ENCODE data around the gene CX3CL1.

The CX3CL1 gene

DNA sequence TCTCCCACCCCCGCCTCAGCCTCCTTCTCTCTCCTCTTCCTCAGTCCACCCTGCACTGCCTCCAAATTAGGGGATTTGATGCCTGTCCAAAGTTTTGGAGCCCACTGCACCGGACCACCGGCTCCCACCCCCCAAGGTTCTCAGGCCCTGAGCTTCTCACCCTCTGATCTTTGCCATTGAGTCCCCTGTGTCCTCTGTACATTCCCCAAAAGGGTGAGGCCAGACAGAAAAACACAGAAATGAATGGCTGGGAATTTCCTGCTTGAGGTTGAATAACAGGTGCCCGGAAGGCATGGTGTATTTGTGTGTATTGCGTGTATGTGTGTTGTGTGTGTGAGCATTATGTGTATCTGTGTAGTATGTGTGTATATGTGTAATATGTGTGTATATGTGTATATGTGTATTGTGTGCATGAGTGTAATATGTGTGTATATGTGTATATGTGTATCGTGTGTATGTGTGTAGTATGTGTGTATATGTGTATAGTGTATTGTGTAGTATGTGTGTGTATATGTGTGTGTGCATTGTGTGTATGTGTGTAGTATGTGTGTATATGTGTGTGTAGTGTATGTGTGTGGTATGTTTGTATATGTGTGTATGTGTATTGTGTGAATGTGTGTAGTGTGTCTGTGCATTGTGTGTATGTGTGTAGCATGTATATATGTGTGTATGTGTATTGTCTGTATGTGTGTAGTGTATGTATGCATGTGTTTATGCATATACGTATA is 16.2 kb downstream of the CX3CL1 start (continued):
- TF ChIP-seq, protein P1, sequence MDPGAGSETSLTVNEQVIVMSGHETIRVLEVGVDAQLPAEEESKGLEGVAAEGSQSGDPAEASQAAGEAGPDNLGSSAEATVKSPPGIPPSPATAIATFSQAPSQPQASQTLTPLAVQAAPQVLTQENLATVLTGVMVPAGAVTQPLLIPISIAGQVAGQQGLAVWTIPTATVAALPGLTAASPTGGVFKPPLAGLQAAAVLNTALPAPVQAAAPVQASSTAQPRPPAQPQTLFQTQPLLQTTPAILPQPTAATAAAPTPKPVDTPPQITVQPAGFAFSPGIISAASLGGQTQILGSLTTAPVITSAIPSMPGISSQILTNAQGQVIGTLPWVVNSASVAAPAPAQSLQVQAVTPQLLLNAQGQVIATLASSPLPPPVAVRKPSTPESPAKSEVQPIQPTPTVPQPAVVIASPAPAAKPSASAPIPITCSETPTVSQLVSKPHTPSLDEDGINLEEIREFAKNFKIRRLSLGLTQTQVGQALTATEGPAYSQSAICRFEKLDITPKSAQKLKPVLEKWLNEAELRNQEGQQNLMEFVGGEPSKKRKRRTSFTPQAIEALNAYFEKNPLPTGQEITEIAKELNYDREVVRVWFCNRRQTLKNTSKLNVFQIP (CRISPR knock-in tag; IDR thresholded peaks at IDR 0.05; ENCODE audit: borderline replicate concordance, low read depth), result no peak

DNA sequence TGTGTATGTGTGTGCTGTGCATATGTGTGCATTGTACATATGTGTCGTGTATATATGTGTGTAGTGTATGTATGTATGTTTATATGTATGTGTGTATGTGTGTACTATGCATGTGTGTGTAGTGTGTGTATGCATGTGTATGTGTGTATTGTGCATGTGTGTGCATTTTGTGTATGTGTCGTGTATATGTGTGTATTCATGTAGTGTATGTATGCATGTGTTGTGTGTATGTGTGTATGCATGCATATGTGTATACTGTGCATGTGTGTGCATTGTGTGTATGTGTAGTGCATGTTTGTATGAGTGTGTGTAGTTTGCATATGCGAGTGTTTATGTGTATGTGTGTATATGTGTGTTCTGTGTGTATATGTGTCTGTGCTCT is 16.8 kb downstream of the CX3CL1 start:
- ATAC-seq, result no peak

DNA sequence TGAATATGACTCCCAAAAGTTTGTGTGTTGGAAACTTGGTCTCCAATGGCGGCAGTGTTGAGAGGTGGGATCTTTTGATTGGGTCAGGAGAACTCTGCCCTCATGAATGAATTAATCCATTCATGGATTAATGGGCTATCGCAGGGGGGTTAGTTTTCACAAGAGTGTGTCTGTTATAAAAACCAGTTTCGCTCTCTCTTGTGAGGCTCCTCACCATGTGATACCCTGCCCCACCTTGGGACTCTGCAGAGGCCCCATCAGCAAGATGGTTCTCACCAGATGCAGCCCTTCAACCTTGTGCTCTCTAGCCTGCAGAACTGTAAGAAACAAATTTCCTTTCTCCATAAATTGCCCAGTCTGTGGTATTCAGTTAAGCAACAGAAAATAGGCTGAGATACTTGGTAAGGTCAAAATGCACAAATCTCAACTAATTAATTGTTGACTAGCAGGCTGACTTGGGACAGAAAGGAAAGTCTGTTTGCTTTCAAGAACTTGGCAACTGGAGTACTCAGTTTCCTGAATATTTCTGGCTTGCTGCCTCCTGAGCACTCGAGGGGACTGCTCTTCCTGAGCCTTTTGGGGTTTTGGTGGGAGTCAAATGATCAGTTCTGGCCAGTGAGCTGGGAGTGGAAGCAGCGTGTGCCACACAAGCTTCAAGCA is 18.5 kb downstream of the CX3CL1 start:
- no peak for TF ChIP-seq ZNF70 (CRISPR knock-in tag; IDR thresholded peaks at IDR 0.05)
- no peak for TF ChIP-seq BACH2 (CRISPR knock-in tag; IDR thresholded peaks at IDR 0.05; ENCODE audit: borderline replicate concordance)
- no peak for TF ChIP-seq GLIS3 (CRISPR knock-in tag; IDR thresholded peaks at IDR 0.05)
- TF ChIP-seq CSDC2 (CRISPR knock-in tag; IDR thresholded peaks at IDR 0.05), result no peak
- TF ChIP-seq, protein P2, sequence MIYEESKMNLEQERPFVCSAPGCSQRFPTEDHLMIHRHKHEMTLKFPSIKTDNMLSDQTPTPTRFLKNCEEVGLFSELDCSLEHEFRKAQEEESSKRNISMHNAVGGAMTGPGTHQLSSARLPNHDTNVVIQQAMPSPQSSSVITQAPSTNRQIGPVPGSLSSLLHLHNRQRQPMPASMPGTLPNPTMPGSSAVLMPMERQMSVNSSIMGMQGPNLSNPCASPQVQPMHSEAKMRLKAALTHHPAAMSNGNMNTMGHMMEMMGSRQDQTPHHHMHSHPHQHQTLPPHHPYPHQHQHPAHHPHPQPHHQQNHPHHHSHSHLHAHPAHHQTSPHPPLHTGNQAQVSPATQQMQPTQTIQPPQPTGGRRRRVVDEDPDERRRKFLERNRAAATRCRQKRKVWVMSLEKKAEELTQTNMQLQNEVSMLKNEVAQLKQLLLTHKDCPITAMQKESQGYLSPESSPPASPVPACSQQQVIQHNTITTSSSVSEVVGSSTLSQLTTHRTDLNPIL (CRISPR knock-in tag; IDR thresholded peaks at IDR 0.05; ENCODE audit: low read depth), result no peak
- TF ChIP-seq, protein P1 (CRISPR knock-in tag; IDR thresholded peaks at IDR 0.05; ENCODE audit: borderline replicate concordance, low read depth), result no peak
- no peak for TF ChIP-seq ESRRG (CRISPR knock-in tag; IDR thresholded peaks at IDR 0.05)

More for the DNA sequence above, 16.8 kb downstream of the CX3CL1 start:
- TF ChIP-seq ISL1 (CRISPR knock-in tag; IDR thresholded peaks at IDR 0.05) (no peak), ZNF8 (CRISPR knock-in tag; IDR thresholded peaks at IDR 0.05) (no peak), RARB (CRISPR knock-in tag; IDR thresholded peaks at IDR 0.05) (no peak), ARNTL (CRISPR knock-in tag; IDR thresholded peaks at IDR 0.05; ENCODE audit: borderline replicate concordance, low read depth) (no peak), ZNF70 (CRISPR knock-in tag; IDR thresholded peaks at IDR 0.05) (no peak), ZC3H10 (CRISPR knock-in tag; IDR thresholded peaks at IDR 0.05) (no peak)
- TF ChIP-seq, protein P3, sequence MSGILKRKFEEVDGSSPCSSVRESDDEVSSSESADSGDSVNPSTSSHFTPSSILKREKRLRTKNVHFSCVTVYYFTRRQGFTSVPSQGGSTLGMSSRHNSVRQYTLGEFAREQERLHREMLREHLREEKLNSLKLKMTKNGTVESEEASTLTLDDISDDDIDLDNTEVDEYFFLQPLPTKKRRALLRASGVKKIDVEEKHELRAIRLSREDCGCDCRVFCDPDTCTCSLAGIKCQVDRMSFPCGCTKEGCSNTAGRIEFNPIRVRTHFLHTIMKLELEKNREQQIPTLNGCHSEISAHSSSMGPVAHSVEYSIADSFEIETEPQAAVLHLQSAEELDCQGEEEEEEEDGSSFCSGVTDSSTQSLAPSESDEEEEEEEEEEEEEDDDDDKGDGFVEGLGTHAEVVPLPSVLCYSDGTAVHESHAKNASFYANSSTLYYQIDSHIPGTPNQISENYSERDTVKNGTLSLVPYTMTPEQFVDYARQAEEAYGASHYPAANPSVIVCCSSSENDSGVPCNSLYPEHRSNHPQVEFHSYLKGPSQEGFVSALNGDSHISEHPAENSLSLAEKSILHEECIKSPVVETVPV (CRISPR knock-in tag; IDR thresholded peaks at IDR 0.05), result no peak
- TF ChIP-seq, protein P2 (CRISPR knock-in tag; IDR thresholded peaks at IDR 0.05; ENCODE audit: low read depth), result no peak
- TF ChIP-seq, protein P4, sequence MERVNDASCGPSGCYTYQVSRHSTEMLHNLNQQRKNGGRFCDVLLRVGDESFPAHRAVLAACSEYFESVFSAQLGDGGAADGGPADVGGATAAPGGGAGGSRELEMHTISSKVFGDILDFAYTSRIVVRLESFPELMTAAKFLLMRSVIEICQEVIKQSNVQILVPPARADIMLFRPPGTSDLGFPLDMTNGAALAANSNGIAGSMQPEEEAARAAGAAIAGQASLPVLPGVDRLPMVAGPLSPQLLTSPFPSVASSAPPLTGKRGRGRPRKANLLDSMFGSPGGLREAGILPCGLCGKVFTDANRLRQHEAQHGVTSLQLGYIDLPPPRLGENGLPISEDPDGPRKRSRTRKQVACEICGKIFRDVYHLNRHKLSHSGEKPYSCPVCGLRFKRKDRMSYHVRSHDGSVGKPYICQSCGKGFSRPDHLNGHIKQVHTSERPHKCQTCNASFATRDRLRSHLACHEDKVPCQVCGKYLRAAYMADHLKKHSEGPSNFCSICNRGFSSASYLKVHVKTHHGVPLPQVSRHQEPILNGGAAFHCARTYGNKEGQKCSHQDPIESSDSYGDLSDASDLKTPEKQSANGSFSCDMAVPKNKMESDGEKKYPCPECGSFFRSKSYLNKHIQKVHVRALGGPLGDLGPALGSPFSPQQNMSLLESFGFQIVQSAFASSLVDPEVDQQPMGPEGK (CRISPR knock-in tag; IDR thresholded peaks at IDR 0.05; ENCODE audit: borderline replicate concordance), result no peak

DNA sequence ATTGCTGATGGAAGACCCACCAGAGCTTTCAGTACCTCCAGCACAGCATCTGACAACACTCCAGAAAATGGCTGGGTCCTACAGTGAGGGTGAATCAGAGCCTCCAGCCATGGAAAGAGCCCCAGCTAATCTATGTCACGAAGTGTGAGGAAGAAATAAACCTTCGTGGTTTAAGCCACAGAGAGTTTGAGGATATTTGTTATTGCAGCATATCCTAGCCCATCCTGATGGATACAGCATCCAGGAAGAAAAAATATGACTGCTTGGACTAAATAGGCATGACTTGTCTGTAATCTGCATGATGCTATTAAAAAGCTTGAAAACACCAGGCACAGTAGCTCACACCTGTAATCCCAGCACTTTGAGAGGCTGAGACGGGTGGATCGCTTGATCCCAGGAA is 19.0 kb downstream of the CX3CL1 start:
- ATAC-seq, result no peak
- TF ChIP-seq TCF4 (CRISPR knock-in tag; IDR thresholded peaks at IDR 0.05; ENCODE audit: borderline replicate concordance) (no peak), SNAI2 (CRISPR knock-in tag; IDR thresholded peaks at IDR 0.05) (no peak), PPARA (CRISPR knock-in tag; IDR thresholded peaks at IDR 0.05; ENCODE audit: borderline replicate concordance) (no peak), ZFP30 (CRISPR knock-in tag; IDR thresholded peaks at IDR 0.05) (no peak)
- TF ChIP-seq, protein P5, sequence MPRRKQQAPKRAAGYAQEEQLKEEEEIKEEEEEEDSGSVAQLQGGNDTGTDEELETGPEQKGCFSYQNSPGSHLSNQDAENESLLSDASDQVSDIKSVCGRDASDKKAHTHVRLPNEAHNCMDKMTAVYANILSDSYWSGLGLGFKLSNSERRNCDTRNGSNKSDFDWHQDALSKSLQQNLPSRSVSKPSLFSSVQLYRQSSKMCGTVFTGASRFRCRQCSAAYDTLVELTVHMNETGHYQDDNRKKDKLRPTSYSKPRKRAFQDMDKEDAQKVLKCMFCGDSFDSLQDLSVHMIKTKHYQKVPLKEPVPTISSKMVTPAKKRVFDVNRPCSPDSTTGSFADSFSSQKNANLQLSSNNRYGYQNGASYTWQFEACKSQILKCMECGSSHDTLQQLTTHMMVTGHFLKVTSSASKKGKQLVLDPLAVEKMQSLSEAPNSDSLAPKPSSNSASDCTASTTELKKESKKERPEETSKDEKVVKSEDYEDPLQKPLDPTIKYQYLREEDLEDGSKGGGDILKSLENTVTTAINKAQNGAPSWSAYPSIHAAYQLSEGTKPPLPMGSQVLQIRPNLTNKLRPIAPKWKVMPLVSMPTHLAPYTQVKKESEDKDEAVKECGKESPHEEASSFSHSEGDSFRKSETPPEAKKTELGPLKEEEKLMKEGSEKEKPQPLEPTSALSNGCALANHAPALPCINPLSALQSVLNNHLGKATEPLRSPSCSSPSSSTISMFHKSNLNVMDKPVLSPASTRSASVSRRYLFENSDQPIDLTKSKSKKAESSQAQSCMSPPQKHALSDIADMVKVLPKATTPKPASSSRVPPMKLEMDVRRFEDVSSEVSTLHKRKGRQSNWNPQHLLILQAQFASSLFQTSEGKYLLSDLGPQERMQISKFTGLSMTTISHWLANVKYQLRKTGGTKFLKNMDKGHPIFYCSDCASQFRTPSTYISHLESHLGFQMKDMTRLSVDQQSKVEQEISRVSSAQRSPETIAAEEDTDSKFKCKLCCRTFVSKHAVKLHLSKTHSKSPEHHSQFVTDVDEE (CRISPR knock-in tag; IDR thresholded peaks at IDR 0.05), result no peak
- TF ChIP-seq, protein P3 (CRISPR knock-in tag; IDR thresholded peaks at IDR 0.05), result no peak

More for the DNA sequence above, 18.5 kb downstream of the CX3CL1 start:
- ATAC-seq, result no peak

All from SK-N-SH treated with all-trans-retinoic acid at 6 μM for 48 hours (cell line).